GM12878 (cell line): ENCODE data around the gene CBARP.
A peak's percentile ranks its signal among the peaks of the same experiment; 100 is the strongest.

Source experiments
- ATF2 ChIP-seq: IDR thresholded peaks from 2 replicates; pipeline ENCODE4 v1.6.1; 2012; ENCODE audit warnings: low read length, inconsistent platforms
- BACH1 ChIP-seq: fragments of 450-650 bp; IDR thresholded peaks from 2 replicates; pipeline ENCODE4 v1.6.1; 2017; ENCODE audit warnings: mild to moderate bottlenecking, borderline replicate concordance
- CHD2 ChIP-seq: IDR thresholded peaks from 2 replicates; pipeline ENCODE4 v1.6.1; 2011; ENCODE audit warnings: low read depth, low read length, improper control_type of control experiment, borderline replicate concordance
- CREM ChIP-seq: IDR thresholded peaks from 2 replicates; pipeline ENCODE4 v1.6.1; 2014; ENCODE audit warnings: antibody characterized with exemption, low read depth
- CTCF ChIP-seq, 3 experiments: IDR thresholded peaks in 2 of 3; conservative IDR thresholded peaks in 1 of 3; 2 replicates each; pipeline ENCODE4 v1.5.1; 2011; ENCODE audit warnings: low read depth in 3 of 3, low read length in 3 of 3, mild to moderate bottlenecking in 3 of 3, control low read depth in 2 of 3, moderate library complexity in 2 of 3, inconsistent platforms in 1 of 3, mixed read lengths in 1 of 3; ENCODE audit not compliant: control insufficient read depth in 2 of 3, insufficient read depth in 1 of 3; ENCODE audit errors: extremely low read depth in 1 of 3
- ESRRA ChIP-seq: IDR thresholded peaks from 2 replicates; pipeline ENCODE4 v1.6.1; 2012; ENCODE audit warnings: mild to moderate bottlenecking, low read length, improper control_type of control experiment
- FOS ChIP-seq: IDR thresholded peaks from 3 replicates; pipeline ENCODE4 v1.6.1; 2011; ENCODE audit warnings: borderline replicate concordance; ENCODE audit not compliant: insufficient read length; ENCODE audit errors: extremely low read depth
- IRF4 ChIP-seq: IDR thresholded peaks from 2 replicates; pipeline ENCODE4 v1.6.1; 2011; ENCODE audit warnings: low read depth, low read length
- JUND ChIP-seq: IDR thresholded peaks from 2 replicates; pipeline ENCODE4 v1.6.1; 2012; ENCODE audit warnings: low read depth, mild to moderate bottlenecking, low read length, improper control_type of control experiment, moderate library complexity
- MAX ChIP-seq: IDR thresholded peaks from 2 replicates; pipeline ENCODE4 v1.6.1; 2012; ENCODE audit warnings: low read depth, low read length, improper control_type of control experiment
- PAX5 ChIP-seq: IDR thresholded peaks from 2 replicates; pipeline ENCODE4 v1.6.1; 2011; ENCODE audit warnings: low read depth, low read length, borderline replicate concordance
- SRF ChIP-seq, 2 experiments: IDR thresholded peaks; 2 replicates each; pipeline ENCODE4 v1.6.1; 2011; ENCODE audit warnings: low read depth in 2 of 2, low read length in 2 of 2, mild to moderate bottlenecking in 1 of 2, moderate library complexity in 1 of 2
- ZNF622 ChIP-seq: fragments of 450-650 bp; IDR thresholded peaks from 2 replicates; pipeline ENCODE4 v1.6.1; 2017; ENCODE audit warnings: mild to moderate bottlenecking, inconsistent platforms

- no peak for TF ChIP-seq ESRRA
- no peak for TF ChIP-seq FOS
- TF ChIP-seq CTCF (IDR thresholded peaks at IDR 0.05 in 2 of 3, conservative IDR thresholded peaks at IDR 0.05 in 1 of 3; ENCODE audit: control insufficient read depth in 2 of 3, extremely low read depth in 1 of 3, insufficient read depth in 1 of 3, low read depth in 3 of 3, low read length in 3 of 3): 0 out of 6 replicates have a peak, but pooled peaks of 1 of the 3 experiments have one; percentile 0
- TF ChIP-seq IRF4: no peak
- no peak for TF ChIP-seq CHD2
- TF ChIP-seq BACH1: no peak
- TF ChIP-seq CREM: no peak
- no peak for TF ChIP-seq SRF (IDR thresholded peaks at IDR 0.05; ENCODE audit: low read depth in 2 of 2, low read length in 2 of 2)
- TF ChIP-seq ATF2: no peak
- TF ChIP-seq JUND: no peak
- no peak for TF ChIP-seq PAX5
- no peak for TF ChIP-seq ZNF622
- no peak for TF ChIP-seq MAX
Measured at GRCh38 chr19:1258707-1259205, 21.0 kb upstream of the CBARP start.
